ENCODE data around the gene SORCS2.

Gene SORCS2

DNA sequence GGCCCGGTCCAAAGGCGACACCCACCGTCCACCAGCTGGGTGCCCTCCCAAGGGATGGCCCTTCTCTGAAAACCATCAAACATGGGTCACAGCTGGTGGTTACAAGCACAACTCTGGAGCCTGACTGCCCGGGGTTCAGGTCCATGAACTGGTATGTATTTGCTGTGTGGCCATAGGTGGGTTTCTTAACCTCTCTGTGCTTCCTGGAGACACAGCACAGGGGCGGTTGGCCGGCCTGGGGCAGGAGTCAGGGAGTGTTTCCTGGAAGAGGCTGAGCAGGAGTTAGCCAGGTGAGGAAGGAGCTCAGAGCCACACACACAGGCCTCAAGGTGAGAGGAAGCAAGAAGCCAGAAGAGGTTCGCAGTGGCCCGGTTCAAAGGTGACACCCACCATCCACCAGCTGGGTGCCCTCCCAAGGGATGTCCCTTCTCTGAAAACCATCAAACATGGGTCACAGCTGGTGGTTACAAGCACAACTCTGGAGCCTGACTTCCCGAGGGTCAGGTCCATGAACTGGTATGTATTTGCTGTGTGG is 486.0 kb downstream of the SORCS2 start:
- WGBS (ENCODE audit: insufficient coverage) = 87% methylated on average over 6 of the region's 9 CpGs

GRCh38 chr4:7679406-7680040 is 487.2 kb downstream of the SORCS2 start:
- H3K27ac ChIP-seq (ENCODE audit: insufficient read depth in 1 of 2, low read depth in 1 of 2, low read length in 2 of 2, poor library complexity in 1 of 2, severe bottlenecking in 2 of 2) = no peak overlapping the region
- DNase-seq = no peak
- no peaks in the 10 kb centered on the region for H3K4me1 ChIP-seq (ENCODE audit: control extremely low read depth in 1 of 4, control insufficient read depth in 4 of 4, insufficient read depth in 4 of 4, low read length in 3 of 4)
- POLR2A ChIA-PET = interaction anchor here (0.6 kb wide), 1 partner anchor 9 kb away, joined by 3 read pairs; no protein-coding TSS in a partner anchor
- WGBS (ENCODE audit: insufficient coverage) = 70% methylated on average over 11 of the region's 11 CpGs
- CTCF ChIA-PET = no interaction called here
- H3K9me3 ChIP-seq (ENCODE audit: control extremely low read depth in 1 of 5, control insufficient read depth in 4 of 5, insufficient read depth in 2 of 5, low read depth in 1 of 5, low read length in 4 of 5) = peaks cover 0 to 5% (median 4%) of the 10 kb centered on the region in 5 experiments
- no peak overlapping the region for H3K4me3 ChIP-seq (ENCODE audit: control insufficient read depth in 1 of 7, extremely low read depth in 1 of 7, insufficient read depth in 4 of 7, low read depth in 2 of 7, low read length in 6 of 7)
- peaks cover 0 to 54% (median 7%) of the 10 kb centered on the region in 5 experiments for H3K27me3 ChIP-seq (replicated peaks in 2 of 5; ENCODE audit: control insufficient read depth in 4 of 5, insufficient read depth in 5 of 5, low read length in 4 of 5)
- H3K36me3 ChIP-seq (ENCODE audit: control insufficient read depth in 4 of 4, insufficient read depth in 4 of 4, low read length in 3 of 4) = no peaks in the 10 kb centered on the region

More for the DNA sequence above, 486.0 kb downstream of the SORCS2 start:
- no peak for DNase-seq
- H3K27ac ChIP-seq (ENCODE audit: insufficient read depth in 1 of 2, low read depth in 1 of 2, low read length in 2 of 2, poor library complexity in 1 of 2, severe bottlenecking in 2 of 2) = no peak overlapping the region
- ChIA-PET CTCF (no interaction called here), POLR2A (interaction anchor here (0.5 kb wide), 1 partner anchor 404 kb away, joined by 3 read pairs; no protein-coding TSS in a partner anchor)
- H3K4me1 ChIP-seq (ENCODE audit: control extremely low read depth in 1 of 4, control insufficient read depth in 4 of 4, insufficient read depth in 4 of 4, low read length in 3 of 4) = peaks cover 0 to 2% (median 0%) of the 10 kb centered on the region in 4 experiments
- H3K36me3 ChIP-seq (ENCODE audit: control insufficient read depth in 4 of 4, insufficient read depth in 4 of 4, low read length in 3 of 4) = no peaks in the 10 kb centered on the region
- peaks cover 0 to 3% (median 1%) of the 10 kb centered on the region in 5 experiments for H3K9me3 ChIP-seq (ENCODE audit: control extremely low read depth in 1 of 5, control insufficient read depth in 4 of 5, insufficient read depth in 2 of 5, low read depth in 1 of 5, low read length in 4 of 5)
- H3K4me3 ChIP-seq (ENCODE audit: control insufficient read depth in 1 of 7, extremely low read depth in 1 of 7, insufficient read depth in 4 of 7, low read depth in 2 of 7, low read length in 6 of 7) = no peak overlapping the region
- H3K27me3 ChIP-seq (replicated peaks in 2 of 5; ENCODE audit: control insufficient read depth in 4 of 5, insufficient read depth in 5 of 5, low read length in 4 of 5) = peaks cover 0 to 44% (median 7%) of the 10 kb centered on the region in 5 experiments

- no peak overlapping the region for H3K27ac ChIP-seq (ENCODE audit: insufficient read depth in 1 of 2, low read depth in 1 of 2, low read length in 2 of 2, poor library complexity in 1 of 2, severe bottlenecking in 2 of 2)
- DNase-seq = no peak
- peaks cover 0 to 5% (median 4%) of the 10 kb centered on the region in 5 experiments for H3K9me3 ChIP-seq (ENCODE audit: control extremely low read depth in 1 of 5, control insufficient read depth in 4 of 5, insufficient read depth in 2 of 5, low read depth in 1 of 5, low read length in 4 of 5)
- no peaks in the 10 kb centered on the region for H3K4me1 ChIP-seq (ENCODE audit: control extremely low read depth in 1 of 4, control insufficient read depth in 4 of 4, insufficient read depth in 4 of 4, low read length in 3 of 4)
- ChIA-PET POLR2A (interaction anchor here (0.6 kb wide), 1 partner anchor 10 kb away, joined by 3 read pairs; no protein-coding TSS in a partner anchor), CTCF (no interaction called here)
- H3K4me3 ChIP-seq (ENCODE audit: control insufficient read depth in 1 of 7, extremely low read depth in 1 of 7, insufficient read depth in 4 of 7, low read depth in 2 of 7, low read length in 6 of 7) = no peak overlapping the region
- H3K27me3 ChIP-seq (replicated peaks in 2 of 5; ENCODE audit: control insufficient read depth in 4 of 5, insufficient read depth in 5 of 5, low read length in 4 of 5) = peaks cover 0 to 60% (median 7%) of the 10 kb centered on the region in 5 experiments
- WGBS (ENCODE audit: insufficient coverage) = 98% methylated on average over 9 of the region's 10 CpGs
- no peaks in the 10 kb centered on the region for H3K36me3 ChIP-seq (ENCODE audit: control insufficient read depth in 4 of 4, insufficient read depth in 4 of 4, low read length in 3 of 4)
These were observed 487.8 kb downstream of the SORCS2 start for GRCh38 chr4:7680106-7680505.

- H3K4me1 ChIP-seq (ENCODE audit: control extremely low read depth in 1 of 4, control insufficient read depth in 4 of 4, insufficient read depth in 4 of 4, low read length in 3 of 4) = no peaks in the 10 kb centered on the region
- H3K27me3 ChIP-seq (replicated peaks in 2 of 5; ENCODE audit: control insufficient read depth in 4 of 5, insufficient read depth in 5 of 5, low read length in 4 of 5) = peaks cover 0 to 60% (median 7%) of the 10 kb centered on the region in 5 experiments
- ChIA-PET CTCF (interaction anchor here (0.9 kb wide), 1 partner anchor 22 kb away, joined by 3 read pairs; no protein-coding TSS in a partner anchor), POLR2A (no interaction called here)
- no peak overlapping the region for H3K27ac ChIP-seq (ENCODE audit: insufficient read depth in 1 of 2, low read depth in 1 of 2, low read length in 2 of 2, poor library complexity in 1 of 2, severe bottlenecking in 2 of 2)
- peaks cover 0 to 5% (median 4%) of the 10 kb centered on the region in 5 experiments for H3K9me3 ChIP-seq (ENCODE audit: control extremely low read depth in 1 of 5, control insufficient read depth in 4 of 5, insufficient read depth in 2 of 5, low read depth in 1 of 5, low read length in 4 of 5)
- WGBS (ENCODE audit: insufficient coverage) = 100% methylated on average over 1 of the region's 1 CpG
- H3K36me3 ChIP-seq (ENCODE audit: control insufficient read depth in 4 of 4, insufficient read depth in 4 of 4, low read length in 3 of 4) = no peaks in the 10 kb centered on the region
- H3K4me3 ChIP-seq (ENCODE audit: control insufficient read depth in 1 of 7, extremely low read depth in 1 of 7, insufficient read depth in 4 of 7, low read depth in 2 of 7, low read length in 6 of 7) = no peak overlapping the region
- DNase-seq = no peak
These were observed 488.4 kb downstream of the SORCS2 start for GRCh38 chr4:7680731-7681130.

- 98% methylated on average over 5 of the region's 5 CpGs for WGBS (ENCODE audit: insufficient coverage)
- H3K4me1 ChIP-seq (ENCODE audit: control extremely low read depth in 1 of 4, control insufficient read depth in 4 of 4, insufficient read depth in 4 of 4, low read length in 3 of 4) = no peaks in the 10 kb centered on the region
- H3K27ac ChIP-seq (ENCODE audit: insufficient read depth in 1 of 2, low read depth in 1 of 2, low read length in 2 of 2, poor library complexity in 1 of 2, severe bottlenecking in 2 of 2) = no peak overlapping the region
- no peaks in the 10 kb centered on the region for H3K36me3 ChIP-seq (ENCODE audit: control insufficient read depth in 4 of 4, insufficient read depth in 4 of 4, low read length in 3 of 4)
- peaks cover 0 to 5% (median 4%) of the 10 kb centered on the region in 5 experiments for H3K9me3 ChIP-seq (ENCODE audit: control extremely low read depth in 1 of 5, control insufficient read depth in 4 of 5, insufficient read depth in 2 of 5, low read depth in 1 of 5, low read length in 4 of 5)
- no peak overlapping the region for H3K4me3 ChIP-seq (ENCODE audit: control insufficient read depth in 1 of 7, extremely low read depth in 1 of 7, insufficient read depth in 4 of 7, low read depth in 2 of 7, low read length in 6 of 7)
- DNase-seq = no peak
- peaks cover 0 to 62% (median 7%) of the 10 kb centered on the region in 5 experiments for H3K27me3 ChIP-seq (replicated peaks in 2 of 5; ENCODE audit: control insufficient read depth in 4 of 5, insufficient read depth in 5 of 5, low read length in 4 of 5)
- ChIA-PET POLR2A (no interaction called here), CTCF (interaction anchor here (1.1 to 1.2 kb wide), 2 partner anchors 27 to 348 kb away, joined by 3 read pairs; no protein-coding TSS in a partner anchor)
These were observed 490.9 kb downstream of the SORCS2 start for GRCh38 chr4:7683126-7683703.

DNA sequence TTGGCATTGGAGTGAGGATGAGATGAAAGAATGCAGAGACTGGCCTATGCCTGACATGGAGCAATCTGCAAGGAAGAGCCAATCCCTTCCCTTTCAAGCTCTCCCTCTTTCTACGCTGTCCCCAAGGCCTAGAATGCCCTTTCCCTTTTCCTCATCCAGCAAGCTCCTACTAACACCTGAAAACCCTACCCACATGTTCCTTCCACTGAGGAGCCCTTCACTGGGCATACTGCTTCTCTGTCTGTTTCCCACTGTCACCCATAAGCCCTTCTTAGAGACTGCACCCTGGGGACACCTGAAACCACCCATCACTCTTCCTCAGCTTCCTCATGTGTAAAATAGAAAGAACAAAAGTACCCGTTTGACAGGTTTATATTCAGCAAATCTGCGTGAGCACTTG is 492.0 kb downstream of the SORCS2 start:
- no peaks in the 10 kb centered on the region for H3K36me3 ChIP-seq (ENCODE audit: control insufficient read depth in 4 of 4, insufficient read depth in 4 of 4, low read length in 3 of 4)
- POLR2A ChIA-PET = no interaction called here
- H3K27ac ChIP-seq (ENCODE audit: insufficient read depth in 1 of 2, low read depth in 1 of 2, low read length in 2 of 2, poor library complexity in 1 of 2, severe bottlenecking in 2 of 2) = no peak overlapping the region
- peaks cover 0 to 52% (median 7%) of the 10 kb centered on the region in 5 experiments for H3K27me3 ChIP-seq (replicated peaks in 2 of 5; ENCODE audit: control insufficient read depth in 4 of 5, insufficient read depth in 5 of 5, low read length in 4 of 5)
- no peaks in the 10 kb centered on the region for H3K4me1 ChIP-seq (ENCODE audit: control extremely low read depth in 1 of 4, control insufficient read depth in 4 of 4, insufficient read depth in 4 of 4, low read length in 3 of 4)
- no peak for DNase-seq
- CTCF ChIA-PET = no interaction called here
- 89% methylated on average over 3 of the region's 3 CpGs for WGBS (ENCODE audit: insufficient coverage)
- H3K4me3 ChIP-seq (ENCODE audit: control insufficient read depth in 1 of 7, extremely low read depth in 1 of 7, insufficient read depth in 4 of 7, low read depth in 2 of 7, low read length in 6 of 7) = no peak overlapping the region
- H3K9me3 ChIP-seq (ENCODE audit: control extremely low read depth in 1 of 5, control insufficient read depth in 4 of 5, insufficient read depth in 2 of 5, low read depth in 1 of 5, low read length in 4 of 5) = peaks cover 0 to 5% (median 4%) of the 10 kb centered on the region in 5 experiments

Measured in common myeloid progenitor, CD34-positive (primary cell).